Stomach (tissue), 4 donors: Measurements from ENCODE around the gene PATL1.
"Not testable (repeated sequence)": the region's sequence is repeated elsewhere in the genome, so short reads cannot be mapped to it uniquely, and the experiment has no call there.

Source experiments
- EP300 ChIP-seq: sonication (generic); formaldehyde crosslinking; IDR thresholded peaks from one replicate; pipeline ENCODE4 v1.6.1; 2017; ENCODE audit warnings: antibody characterized with exemption
- POLR2A ChIP-seq, 4 donors: fragments of 450-650 bp; IDR thresholded peaks; one replicate each; pipeline ENCODE4 v1.6.1; 2016; ENCODE audit warnings: antibody characterized with exemption in 4 of 4, control low read depth in 2 of 4, mild to moderate bottlenecking in 1 of 4, moderate library complexity in 1 of 4
- POLR2AphosphoS5 ChIP-seq, 3 donors: sonication (generic); formaldehyde crosslinking; IDR thresholded peaks; one replicate each; pipeline ENCODE4 v1.6.1; 2016; ENCODE audit warnings: antibody characterized with exemption in 3 of 3
- TF ChIP-seq, protein P1 (sequence below), 7 experiments: fragments of 450-650 bp in 4 of 7; fragments of 200-600 bp in 3 of 7; sonication (generic) in 3 of 7; IDR thresholded peaks; one replicate each; pipeline ENCODE4 v1.5.1; 2016 to 2019; ENCODE audit warnings: antibody characterized with exemption in 7 of 7, control low read depth in 2 of 7, mild to moderate bottlenecking in 1 of 7

DNA sequence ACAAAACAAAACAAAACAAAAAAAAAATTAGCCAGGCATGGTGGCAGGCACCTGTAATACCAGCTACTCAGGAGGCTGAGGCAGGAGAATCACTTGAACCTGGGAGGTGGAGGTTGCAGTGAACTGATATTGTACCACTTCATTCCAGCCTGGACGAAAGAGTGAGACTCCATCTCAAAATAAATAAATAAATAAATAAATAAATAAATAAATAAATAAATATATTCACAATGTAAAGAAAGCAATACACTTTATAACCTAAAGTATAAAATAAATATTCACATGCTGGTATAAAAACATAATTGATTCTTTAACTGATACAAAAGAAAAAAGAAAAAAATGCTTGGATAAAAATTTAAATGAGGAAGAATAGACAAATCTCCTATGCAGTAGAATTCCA, 34.7 kb upstream of the PATL1 start:
- TF ChIP-seq EP300; POLR2A (IDR thresholded peaks at IDR 0.05); POLR2AphosphoS5 (IDR thresholded peaks at IDR 0.05): not testable (repeated sequence)
- TF ChIP-seq, protein P1, sequence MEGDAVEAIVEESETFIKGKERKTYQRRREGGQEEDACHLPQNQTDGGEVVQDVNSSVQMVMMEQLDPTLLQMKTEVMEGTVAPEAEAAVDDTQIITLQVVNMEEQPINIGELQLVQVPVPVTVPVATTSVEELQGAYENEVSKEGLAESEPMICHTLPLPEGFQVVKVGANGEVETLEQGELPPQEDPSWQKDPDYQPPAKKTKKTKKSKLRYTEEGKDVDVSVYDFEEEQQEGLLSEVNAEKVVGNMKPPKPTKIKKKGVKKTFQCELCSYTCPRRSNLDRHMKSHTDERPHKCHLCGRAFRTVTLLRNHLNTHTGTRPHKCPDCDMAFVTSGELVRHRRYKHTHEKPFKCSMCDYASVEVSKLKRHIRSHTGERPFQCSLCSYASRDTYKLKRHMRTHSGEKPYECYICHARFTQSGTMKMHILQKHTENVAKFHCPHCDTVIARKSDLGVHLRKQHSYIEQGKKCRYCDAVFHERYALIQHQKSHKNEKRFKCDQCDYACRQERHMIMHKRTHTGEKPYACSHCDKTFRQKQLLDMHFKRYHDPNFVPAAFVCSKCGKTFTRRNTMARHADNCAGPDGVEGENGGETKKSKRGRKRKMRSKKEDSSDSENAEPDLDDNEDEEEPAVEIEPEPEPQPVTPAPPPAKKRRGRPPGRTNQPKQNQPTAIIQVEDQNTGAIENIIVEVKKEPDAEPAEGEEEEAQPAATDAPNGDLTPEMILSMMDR (IDR thresholded peaks at IDR 0.05): not testable (repeated sequence)
